Measurements from ENCODE around the gene RANBP3.
"Not testable (repeated sequence)": the region's sequence is repeated elsewhere in the genome, so short reads cannot be mapped to it uniquely, and the experiment has no call there.

RANBP3 gene

DNA sequence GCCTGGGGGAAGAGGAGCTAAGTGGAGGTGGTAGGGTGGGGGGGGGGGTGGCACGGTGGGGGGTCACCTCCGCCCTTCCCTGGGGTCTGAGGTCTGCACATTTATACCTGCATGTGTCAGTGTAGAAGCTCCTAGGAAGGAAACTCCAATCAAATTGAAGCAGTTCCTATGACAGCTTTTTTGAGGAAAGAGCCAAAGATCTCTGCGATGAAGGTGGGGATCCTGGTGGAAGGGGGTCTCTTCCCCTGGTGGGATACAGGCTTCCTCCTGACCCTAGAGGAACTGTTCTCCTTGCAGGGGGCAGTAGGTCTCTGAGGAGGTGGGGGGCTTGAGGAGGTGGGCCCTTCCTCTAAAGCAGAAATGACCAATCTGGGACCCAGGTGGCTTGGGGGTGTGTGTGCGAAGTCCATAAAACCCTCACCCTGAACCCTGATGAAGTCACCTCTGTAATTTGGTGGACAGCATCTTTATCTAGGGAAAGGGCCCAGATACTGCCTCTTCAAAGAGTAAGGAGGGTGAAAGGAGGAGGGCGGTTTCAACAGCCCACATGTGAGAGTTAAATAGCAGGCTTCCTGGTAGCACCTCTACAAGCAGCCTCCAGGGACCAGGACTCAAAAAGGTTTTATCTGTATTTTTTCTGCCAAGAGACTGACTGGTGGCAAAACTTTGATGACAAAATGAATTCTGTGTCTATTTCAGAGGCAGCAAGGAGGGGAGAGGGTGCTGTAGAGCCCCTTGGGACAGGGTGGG, 12.9 kb downstream of the RANBP3 start:
- DNase-seq (ENCODE audit: low read depth) = no peak

DNA sequence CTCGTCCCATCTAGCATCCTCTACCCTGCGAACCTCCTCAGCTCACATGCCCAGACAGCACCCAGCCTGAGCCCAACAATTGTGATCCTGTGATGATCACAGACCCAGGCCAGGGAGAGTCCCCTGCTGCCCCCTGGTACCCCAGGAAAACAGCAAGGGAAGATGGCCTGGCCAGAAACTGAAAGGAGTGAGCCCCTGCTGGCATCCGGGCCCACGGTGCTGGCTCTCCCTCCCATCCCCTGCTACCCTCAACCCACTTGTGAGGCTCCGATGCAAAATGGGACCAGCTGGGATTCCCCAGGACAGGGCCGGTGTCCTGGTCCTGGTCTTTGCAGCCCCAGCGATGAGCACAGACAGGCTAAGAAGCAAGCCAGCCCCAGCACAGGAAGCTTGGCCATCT, 14.1 kb downstream of the RANBP3 start:
- DNase-seq (ENCODE audit: low read depth) = no peak

DNA sequence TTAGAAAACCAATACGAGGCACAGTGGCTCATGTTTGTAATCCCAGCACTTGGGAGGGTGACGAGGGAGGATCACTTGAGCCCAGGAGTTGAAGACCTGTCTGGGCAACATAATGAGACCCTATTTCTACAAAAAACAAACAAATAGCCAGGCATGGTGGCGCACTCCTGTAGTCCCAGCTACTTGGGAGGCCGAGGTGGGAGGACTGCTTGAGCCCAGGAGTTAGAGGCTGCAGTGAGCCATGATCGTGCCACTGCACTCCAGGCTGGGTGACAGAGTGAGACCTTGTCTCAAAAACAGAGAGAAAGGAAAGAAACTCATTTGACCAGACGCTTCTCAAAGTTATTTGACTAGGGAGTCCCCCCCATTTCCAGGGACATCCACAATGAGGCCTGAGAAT, 14.7 kb downstream of the RANBP3 start:
- not testable (repeated sequence) for DNase-seq (ENCODE audit: low read depth)

DNA sequence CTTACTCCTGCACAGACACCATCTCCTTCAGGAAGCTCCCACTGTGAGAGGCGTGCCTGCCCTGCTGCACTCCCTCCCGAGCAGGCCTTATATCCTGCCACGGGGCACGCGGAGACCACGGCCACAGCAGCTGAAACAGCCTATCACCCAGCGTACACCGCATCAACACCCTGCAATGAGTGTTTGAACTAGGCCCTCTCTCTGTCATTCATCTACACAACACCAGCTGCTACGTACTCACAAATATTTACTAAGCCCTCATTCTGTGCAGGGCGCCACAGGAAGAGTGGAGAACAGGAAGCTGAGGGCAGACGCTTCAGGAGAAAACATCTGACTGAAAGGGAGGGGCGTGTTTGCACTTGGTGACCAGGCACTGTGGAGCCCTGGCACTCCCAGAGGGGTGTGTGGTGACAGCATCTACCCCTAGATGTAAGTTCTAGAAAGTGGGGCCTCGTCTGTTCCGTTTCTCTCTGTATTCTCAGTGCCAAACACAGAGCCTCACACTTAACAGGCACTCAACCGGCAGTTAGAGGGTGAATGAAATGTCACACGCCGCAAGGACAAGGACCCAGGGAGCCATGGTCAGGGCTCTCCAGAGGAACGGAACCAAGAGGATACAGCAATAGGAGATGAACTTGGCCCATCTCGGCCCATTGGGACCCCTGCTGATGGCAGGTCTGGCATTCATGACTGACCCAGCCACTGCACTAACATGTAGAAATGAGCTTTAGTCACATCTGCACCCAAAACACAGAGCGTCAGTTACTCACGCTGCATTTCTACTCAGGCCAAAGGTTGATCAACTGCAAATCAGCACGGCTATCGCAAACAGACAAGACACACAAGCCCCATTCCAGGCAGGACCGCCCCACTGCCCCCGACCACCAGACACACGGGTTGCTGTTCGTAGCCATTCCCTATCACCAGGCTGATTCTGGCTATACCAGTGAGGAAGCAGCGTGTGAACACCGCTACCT, 15.7 kb downstream of the RANBP3 start:
- peak; percentile 43 for DNase-seq (ENCODE audit: low read depth)

- not testable (repeated sequence) for DNase-seq (ENCODE audit: low read depth)
These were observed 16.3 kb downstream of the RANBP3 start for GRCh38 chr19:5961641-5961968.

GRCh38 chr19:5960005-5961001, 17.6 kb downstream of the RANBP3 start:
- no peak for DNase-seq (ENCODE audit: low read depth)

DNA sequence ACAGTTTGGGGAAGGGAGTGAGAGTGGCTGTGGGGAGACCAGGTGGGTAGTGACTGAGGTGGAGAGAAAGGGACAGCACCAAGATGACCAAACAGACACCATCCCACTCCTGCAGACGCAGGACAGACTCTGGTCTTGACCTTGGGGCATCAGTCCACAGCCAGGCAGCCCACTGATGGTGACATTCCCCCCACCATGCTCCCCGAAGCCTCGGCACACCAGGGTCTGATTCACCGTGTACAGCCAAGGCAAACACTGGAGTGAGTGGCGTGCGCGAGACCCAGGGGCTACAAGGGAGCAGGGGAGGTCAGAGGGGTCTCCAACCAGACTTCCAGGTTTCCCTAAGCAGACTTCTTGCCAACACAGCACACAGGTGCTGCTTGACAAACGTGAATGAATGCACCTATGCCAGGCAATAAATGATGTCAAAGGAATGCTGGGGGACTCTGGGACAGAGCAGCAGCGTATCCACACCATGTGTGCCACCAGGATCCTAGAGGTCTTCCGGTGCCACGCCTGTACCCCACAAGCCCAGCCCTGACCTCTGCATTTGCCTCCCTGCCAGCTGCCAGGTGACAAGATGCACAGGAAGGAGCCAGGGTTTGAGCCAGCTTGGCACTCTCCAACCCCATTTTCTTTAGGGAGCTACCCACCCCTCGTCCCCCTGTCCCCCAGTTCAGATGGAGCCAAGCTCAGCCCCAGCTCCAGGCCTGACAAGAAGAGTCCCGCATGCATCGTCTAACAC, 18.5 kb downstream of the RANBP3 start:
- DNase-seq (ENCODE audit: low read depth) = no peak

DNA sequence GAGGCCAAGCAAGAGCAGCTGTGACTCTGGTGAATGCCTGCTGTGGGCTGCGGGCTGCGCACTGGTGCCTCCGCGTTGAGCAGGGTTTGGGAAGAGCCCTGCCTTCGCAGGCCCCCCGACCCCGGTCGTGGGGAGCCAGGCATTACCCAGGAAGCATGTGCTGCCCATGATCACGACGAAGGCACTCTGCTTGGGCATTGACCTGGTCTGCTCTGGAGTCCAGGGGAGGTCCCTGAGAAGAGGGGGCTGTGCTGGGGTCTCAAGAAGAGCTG, 19.2 kb downstream of the RANBP3 start:
- no peak for DNase-seq (ENCODE audit: low read depth)

GRCh38 chr19:5958074-5958850, 19.7 kb downstream of the RANBP3 start:
- DNase-seq (ENCODE audit: low read depth) = no peak

- no peak for DNase-seq (ENCODE audit: low read depth)
These were observed 20.8 kb downstream of the RANBP3 start for GRCh38 chr19:5957170-5957569.

- DNase-seq (ENCODE audit: low read depth) = no peak
These were observed 21.2 kb downstream of the RANBP3 start for GRCh38 chr19:5956728-5957127.

GRCh38 chr19:5956323-5956722, 21.6 kb downstream of the RANBP3 start:
- no peak for DNase-seq (ENCODE audit: low read depth)

DNA sequence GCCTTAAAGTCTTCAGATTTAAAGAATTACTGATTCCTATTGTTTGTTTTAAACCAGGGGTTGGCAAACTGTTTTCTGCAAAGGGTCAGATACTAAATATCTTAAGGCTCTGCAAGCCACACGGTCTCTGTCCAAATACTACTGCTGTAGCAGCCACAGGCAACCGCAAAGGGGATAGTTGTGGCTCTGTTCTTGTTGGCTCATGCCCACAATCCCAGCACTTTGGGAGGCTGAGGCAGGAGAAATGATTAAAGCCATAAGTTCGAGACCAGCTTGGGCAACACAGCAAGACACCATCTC, 22.4 kb downstream of the RANBP3 start:
- no peak for DNase-seq (ENCODE audit: low read depth)

DNA sequence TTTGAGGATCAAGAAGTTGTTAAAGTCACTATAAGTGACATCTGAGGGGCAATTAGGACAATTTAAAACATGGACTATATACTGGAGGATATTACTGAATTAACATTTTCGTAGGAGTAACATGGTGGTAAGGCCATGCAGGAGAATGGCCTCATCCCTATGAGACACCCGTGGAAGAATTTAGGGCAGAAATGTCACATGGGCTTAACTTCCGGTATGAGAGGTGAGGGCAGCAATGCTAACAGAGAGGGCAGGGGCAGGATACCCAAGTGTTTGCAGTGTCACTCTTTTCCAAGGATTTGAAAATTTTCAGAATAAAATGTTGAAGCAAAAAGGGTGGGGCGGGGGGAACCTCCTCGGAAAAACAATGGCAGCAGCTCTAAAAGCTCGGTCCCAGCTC, 23.6 kb downstream of the RANBP3 start:
- DNase-seq (ENCODE audit: low read depth) = no peak

DNA sequence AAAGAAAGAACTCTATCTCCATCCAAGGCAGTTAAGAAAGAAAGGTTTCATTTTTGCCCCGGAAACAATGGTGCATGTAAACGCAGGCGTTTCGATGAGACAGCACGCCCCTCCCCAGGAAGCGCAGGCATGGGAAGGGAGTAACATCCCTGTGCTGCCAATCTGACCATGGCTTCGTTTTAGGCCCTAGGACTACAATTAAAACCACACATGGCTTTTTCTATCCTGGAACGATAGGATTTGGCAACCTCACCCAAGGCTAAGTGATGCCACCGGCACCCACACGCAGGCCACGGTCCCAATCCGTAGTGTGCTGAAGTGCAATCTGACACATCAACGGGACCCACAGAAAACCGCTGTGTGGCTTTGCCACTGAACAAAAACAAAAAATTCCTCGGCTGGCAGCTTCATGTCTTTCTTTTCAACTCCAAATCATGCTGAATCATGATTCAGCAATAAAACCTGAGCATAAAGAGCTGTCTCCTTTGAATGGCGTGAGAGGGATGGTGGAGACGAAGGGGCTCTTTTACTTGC, 24.2 kb downstream of the RANBP3 start:
- peak; percentile 16 for DNase-seq (ENCODE audit: low read depth)

DNA sequence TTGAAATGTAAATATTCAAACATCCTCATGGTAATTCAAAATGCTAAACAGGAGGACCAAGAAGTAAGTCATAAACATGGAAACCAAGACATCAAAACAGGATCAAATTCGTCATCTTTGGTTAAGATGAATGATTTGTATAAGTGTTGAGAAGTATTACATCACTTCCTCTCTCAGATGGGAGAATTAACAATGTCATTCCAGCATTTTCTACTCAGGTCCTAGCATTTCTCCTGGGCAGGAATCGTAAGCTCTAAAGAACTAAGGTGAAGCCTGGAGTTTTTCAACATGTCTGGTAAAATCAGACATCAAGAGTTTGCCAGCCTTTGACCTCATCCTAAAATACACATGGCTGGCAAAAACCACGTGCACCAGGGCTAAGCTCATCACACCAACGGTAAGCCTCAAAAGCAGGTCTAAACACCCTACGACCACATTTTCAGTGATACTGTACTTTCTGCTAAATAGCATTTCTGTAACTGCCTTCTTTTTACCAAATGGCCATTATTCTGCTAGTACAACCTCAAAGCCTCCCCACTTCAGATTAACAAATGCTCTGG, 24.8 kb downstream of the RANBP3 start:
- no peak for DNase-seq (ENCODE audit: low read depth)

GRCh38 chr19:5952193-5953029, 25.5 kb downstream of the RANBP3 start:
- DNase-seq (ENCODE audit: low read depth) = no peak

DNA sequence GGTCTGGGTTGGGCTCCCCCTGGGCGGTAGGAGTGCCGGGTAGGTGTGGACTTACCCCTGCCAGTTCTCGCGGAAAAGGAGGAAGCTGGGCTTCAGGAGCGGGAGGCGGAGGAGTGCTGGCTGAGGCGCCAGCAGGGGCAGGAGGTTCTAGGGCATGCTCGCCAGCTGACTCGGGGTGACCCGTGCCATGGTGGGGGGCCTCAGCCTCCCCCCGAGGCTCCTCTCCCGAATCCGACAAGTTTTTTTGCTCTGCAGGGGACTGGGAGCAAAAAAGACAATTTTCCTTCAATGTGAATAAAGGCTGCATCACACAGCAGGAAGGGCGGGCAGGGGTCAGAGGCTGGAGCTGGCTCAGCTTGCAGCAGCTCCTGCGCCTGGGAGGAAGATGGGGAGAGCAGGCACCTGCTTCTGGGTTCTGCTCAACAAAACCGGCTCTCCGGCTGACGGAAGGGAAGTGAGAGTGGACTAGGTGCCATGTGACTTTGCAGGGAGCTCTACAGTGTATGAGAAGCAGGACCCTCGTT, 26.5 kb downstream of the RANBP3 start:
- DNase-seq (ENCODE audit: low read depth) = no peak

- DNase-seq (ENCODE audit: low read depth) = no peak
These were observed 27.2 kb downstream of the RANBP3 start for GRCh38 chr19:5950741-5951140.
